Measurements from ENCODE around the gene DTWD1. TPM values are rescaled to one million over a fixed set of nuclear protein-coding genes. Genes with fewer than 3 reads are reported as not detected.

The DTWD1 gene
- total and polyA plus RNA-seq, 2 of the 13 experiments (the other 11 are each of a cell fraction or from before 2014, with no cell fraction given): 12.7 to 18.3 TPM

DNA sequence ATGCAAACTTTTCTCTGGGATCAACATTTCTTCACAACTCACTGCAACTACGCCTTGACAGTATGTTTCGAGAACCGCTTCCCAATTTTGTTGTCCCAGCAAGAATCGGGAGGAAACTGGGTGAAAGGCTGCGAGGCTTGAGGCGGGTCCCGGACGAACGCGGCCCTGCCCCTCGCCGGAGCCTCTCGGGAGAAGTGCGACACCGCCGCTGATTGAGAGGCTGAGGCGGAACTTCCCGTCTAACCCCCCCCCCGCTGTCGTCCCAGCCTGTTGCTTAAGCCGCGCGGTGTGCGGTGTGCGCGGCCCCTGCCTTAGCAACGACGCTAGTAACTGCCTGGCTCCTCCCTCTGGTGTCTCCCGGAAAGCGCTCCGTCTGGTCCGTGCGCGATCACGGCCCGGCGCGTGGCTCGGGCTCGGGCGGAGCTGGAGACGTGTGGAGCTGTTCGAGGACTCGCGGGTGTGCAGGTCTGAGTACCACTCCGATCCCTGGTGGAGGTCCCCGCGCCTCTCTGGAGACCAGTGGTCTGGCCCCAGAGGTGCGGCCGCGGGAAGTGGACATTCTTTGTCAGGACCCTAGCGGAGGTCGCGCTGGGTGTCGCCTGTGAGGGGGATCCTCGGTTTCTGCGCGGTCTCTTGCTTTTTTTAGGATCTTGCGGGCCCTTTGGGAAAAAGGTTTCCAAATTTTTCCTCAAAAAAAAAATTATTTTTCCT, at the start of gene DTWD1, which contains the start of gene FAM227B (continued):
- TF ChIP-seq, protein P1, sequence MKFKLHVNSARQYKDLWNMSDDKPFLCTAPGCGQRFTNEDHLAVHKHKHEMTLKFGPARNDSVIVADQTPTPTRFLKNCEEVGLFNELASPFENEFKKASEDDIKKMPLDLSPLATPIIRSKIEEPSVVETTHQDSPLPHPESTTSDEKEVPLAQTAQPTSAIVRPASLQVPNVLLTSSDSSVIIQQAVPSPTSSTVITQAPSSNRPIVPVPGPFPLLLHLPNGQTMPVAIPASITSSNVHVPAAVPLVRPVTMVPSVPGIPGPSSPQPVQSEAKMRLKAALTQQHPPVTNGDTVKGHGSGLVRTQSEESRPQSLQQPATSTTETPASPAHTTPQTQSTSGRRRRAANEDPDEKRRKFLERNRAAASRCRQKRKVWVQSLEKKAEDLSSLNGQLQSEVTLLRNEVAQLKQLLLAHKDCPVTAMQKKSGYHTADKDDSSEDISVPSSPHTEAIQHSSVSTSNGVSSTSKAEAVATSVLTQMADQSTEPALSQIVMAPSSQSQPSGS (CRISPR knock-in tag; IDR thresholded peaks at IDR 0.05): peak; percentile 90
- TF ChIP-seq, protein P2, sequence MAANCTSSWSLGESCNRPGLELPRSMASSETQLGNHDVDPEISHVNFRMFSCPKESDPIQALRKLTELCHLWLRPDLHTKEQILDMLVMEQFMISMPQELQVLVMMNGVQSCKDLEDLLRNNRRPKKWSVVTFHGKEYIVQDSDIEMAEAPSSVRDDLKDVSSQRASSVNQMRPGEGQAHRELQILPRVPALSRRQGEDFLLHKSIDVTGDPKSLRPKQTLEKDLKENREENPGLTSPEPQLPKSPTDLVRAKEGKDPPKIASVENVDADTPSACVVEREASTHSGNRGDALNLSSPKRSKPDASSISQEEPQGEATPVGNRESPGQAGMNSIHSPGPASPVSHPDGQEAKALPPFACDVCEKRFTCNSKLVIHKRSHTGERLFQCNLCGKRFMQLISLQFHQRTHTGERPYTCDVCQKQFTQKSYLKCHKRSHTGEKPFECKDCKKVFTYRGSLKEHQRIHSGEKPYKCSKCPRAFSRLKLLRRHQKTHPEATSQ (CRISPR knock-in tag; IDR thresholded peaks at IDR 0.05; ENCODE audit: borderline replicate concordance): peak; percentile 95; the same call in 1 of the 2 replicates
- TF ChIP-seq DMAP1 (CRISPR knock-in tag; IDR thresholded peaks at IDR 0.05): peak; percentile 96
- TF ChIP-seq ZNF839 (CRISPR knock-in tag; IDR thresholded peaks at IDR 0.05; ENCODE audit: borderline replicate concordance): peak; percentile 80; the same call in 1 of the 2 replicates
- TF ChIP-seq MYNN (CRISPR knock-in tag; IDR thresholded peaks at IDR 0.05; ENCODE audit: low read depth): peak; percentile 76; the same call in 1 of the 2 replicates
- TF ChIP-seq MTA3 (CRISPR knock-in tag; IDR thresholded peaks at IDR 0.05): no peak
- TF ChIP-seq, protein P3, sequence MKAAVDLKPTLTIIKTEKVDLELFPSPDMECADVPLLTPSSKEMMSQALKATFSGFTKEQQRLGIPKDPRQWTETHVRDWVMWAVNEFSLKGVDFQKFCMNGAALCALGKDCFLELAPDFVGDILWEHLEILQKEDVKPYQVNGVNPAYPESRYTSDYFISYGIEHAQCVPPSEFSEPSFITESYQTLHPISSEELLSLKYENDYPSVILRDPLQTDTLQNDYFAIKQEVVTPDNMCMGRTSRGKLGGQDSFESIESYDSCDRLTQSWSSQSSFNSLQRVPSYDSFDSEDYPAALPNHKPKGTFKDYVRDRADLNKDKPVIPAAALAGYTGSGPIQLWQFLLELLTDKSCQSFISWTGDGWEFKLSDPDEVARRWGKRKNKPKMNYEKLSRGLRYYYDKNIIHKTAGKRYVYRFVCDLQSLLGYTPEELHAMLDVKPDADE (CRISPR knock-in tag; IDR thresholded peaks at IDR 0.05): peak; percentile 61; the same call in 1 of the 2 replicates
- peak; percentile 99 for TF ChIP-seq CBX1 (IDR thresholded peaks at IDR 0.05; ENCODE audit: low read depth)
- TF ChIP-seq ZNF460 (CRISPR knock-in tag; IDR thresholded peaks at IDR 0.05; ENCODE audit: borderline replicate concordance): peak; percentile 43; the same call in 1 of the 2 replicates
- TF ChIP-seq ZNF570 (CRISPR knock-in tag; IDR thresholded peaks at IDR 0.05; ENCODE audit: borderline replicate concordance): 0 out of 2 replicates have a peak, but pooled peaks have one; percentile 91
- TF ChIP-seq, protein P4, sequence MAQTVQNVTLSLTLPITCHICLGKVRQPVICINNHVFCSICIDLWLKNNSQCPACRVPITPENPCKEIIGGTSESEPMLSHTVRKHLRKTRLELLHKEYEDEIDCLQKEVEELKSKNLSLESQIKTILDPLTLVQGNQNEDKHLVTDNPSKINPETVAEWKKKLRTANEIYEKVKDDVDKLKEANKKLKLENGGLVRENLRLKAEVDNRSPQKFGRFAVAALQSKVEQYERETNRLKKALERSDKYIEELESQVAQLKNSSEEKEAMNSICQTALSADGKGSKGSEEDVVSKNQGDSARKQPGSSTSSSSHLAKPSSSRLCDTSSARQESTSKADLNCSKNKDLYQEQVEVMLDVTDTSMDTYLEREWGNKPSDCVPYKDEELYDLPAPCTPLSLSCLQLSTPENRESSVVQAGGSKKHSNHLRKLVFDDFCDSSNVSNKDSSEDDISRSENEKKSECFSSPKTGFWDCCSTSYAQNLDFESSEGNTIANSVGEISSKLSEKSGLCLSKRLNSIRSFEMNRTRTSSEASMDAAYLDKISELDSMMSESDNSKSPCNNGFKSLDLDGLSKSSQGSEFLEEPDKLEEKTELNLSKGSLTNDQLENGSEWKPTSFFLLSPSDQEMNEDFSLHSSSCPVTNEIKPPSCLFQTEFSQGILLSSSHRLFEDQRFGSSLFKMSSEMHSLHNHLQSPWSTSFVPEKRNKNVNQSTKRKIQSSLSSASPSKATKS (CRISPR knock-in tag; IDR thresholded peaks at IDR 0.05): no peak
- peak; percentile 98 for TF ChIP-seq ZNF547 (CRISPR knock-in tag; IDR thresholded peaks at IDR 0.05)
- TF ChIP-seq PCBP2 (optimal IDR thresholded peaks at IDR 0.05; ENCODE audit: low read depth, low read length, poor library complexity, severe bottlenecking): no peak
- TF ChIP-seq, protein P5, sequence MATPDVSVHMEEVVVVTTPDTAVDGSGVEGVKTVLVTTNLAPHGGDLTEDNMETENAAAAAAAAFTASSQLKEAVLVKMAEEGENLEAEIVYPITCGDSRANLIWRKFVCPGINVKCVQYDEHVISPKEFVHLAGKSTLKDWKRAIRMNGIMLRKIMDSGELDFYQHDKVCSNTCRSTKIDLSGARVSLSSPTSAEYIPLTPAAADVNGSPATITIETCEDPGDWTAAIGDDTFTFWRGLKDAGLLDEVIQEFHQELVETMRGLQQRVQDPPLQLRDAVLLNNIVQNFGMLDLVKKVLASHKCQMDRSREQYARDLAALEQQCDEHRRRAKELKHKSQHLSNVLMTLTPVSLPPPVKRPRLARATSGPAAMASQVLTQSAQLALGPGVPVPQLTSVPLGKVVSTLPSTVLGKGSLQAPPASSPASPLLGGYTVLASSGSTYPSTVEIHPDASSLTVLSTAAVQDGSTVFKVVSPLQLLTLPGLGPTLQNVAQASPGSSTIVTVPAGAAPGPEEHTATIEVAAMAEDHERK (CRISPR knock-in tag; IDR thresholded peaks at IDR 0.05; ENCODE audit: low read depth): peak; percentile 68
- peak; percentile 77 for TF ChIP-seq MXD4 (CRISPR knock-in tag; IDR thresholded peaks at IDR 0.05)
- no peak for TF ChIP-seq PHB2 (IDR thresholded peaks at IDR 0.05; ENCODE audit: partially characterized antibody)
- peak; percentile 82 for TF ChIP-seq SP2 (CRISPR knock-in tag; IDR thresholded peaks at IDR 0.05)
- peak; percentile 81 for TF ChIP-seq ZMYM2 (CRISPR knock-in tag; IDR thresholded peaks at IDR 0.05)

Measured in HepG2 (cell line).